ENCODE measurements around the gene ZNF99.
"Not testable (repeated sequence)": the region's sequence is repeated elsewhere in the genome, so short reads cannot be mapped to it uniquely, and the experiment has no call there.

ZNF99 gene

GRCh38 chr19:22783651-22784410 lies at the start of gene ZNF99:
Gene ZNF99, minus strand, starts transcription at chr19:22784151. Its CDS starts 135 bp downstream, at chr19:22784016.
- FAIRE-seq: no peak
- peak; percentile 15 for DNase-seq (ENCODE audit: insufficient read length, low spot score)

- no peak for FAIRE-seq
- no peak for DNase-seq (ENCODE audit: insufficient read length, low spot score)
These were observed 48.2 kb upstream of the ZNF99 start, which contains the start of gene ZNF723 for GRCh38 chr19:22832031-22832762. Gene ZNF723, plus strand, starts transcription at chr19:22832291. Its CDS starts 89 bp downstream, at chr19:22832380.

GRCh38 chr19:22831211-22831610 lies 47.3 kb upstream of the ZNF99 start:
- DNase-seq (ENCODE audit: insufficient read length, low spot score) (no peak), FAIRE-seq (no peak)

- DNase-seq (ENCODE audit: insufficient read length, low spot score) (no peak), FAIRE-seq (no peak)
These were observed 30.2 kb upstream of the ZNF99 start for GRCh38 chr19:22814124-22814523.

- FAIRE-seq (no peak), DNase-seq (ENCODE audit: insufficient read length, low spot score) (no peak)
These were observed 23.3 kb upstream of the ZNF99 start for GRCh38 chr19:22807061-22807835.

GRCh38 chr19:22806418-22806817 lies 22.5 kb upstream of the ZNF99 start:
- FAIRE-seq (no peak), DNase-seq (ENCODE audit: insufficient read length, low spot score) (no peak)

- FAIRE-seq: no peak
- DNase-seq (ENCODE audit: insufficient read length, low spot score): no peak
These were observed 13.1 kb upstream of the ZNF99 start for GRCh38 chr19:22797040-22797439.

- DNase-seq (ENCODE audit: insufficient read length, low spot score); FAIRE-seq: not testable (repeated sequence)
These were observed 8.9 kb upstream of the ZNF99 start for GRCh38 chr19:22792863-22793262.

GRCh38 chr19:22735911-22736645 lies 47.9 kb downstream of the ZNF99 start:
- FAIRE-seq (no peak), DNase-seq (ENCODE audit: insufficient read length, low spot score) (no peak)

GRCh38 chr19:22733691-22734090 lies 50.3 kb downstream of the ZNF99 start:
- no peak for FAIRE-seq
- no peak for DNase-seq (ENCODE audit: insufficient read length, low spot score)

GRCh38 chr19:22728214-22728613 lies 55.7 kb downstream of the ZNF99 start:
- FAIRE-seq; DNase-seq (ENCODE audit: insufficient read length, low spot score): not testable (repeated sequence)

- FAIRE-seq; DNase-seq (ENCODE audit: insufficient read length, low spot score): not testable (repeated sequence)
These were observed 62.4 kb downstream of the ZNF99 start for GRCh38 chr19:22721533-22721932.

GRCh38 chr19:22708983-22709382 lies 75.0 kb downstream of the ZNF99 start:
- DNase-seq (ENCODE audit: insufficient read length, low spot score) (no peak), FAIRE-seq (no peak)

GRCh38 chr19:22703096-22703495 lies 80.9 kb downstream of the ZNF99 start:
- not testable (repeated sequence) for DNase-seq (ENCODE audit: insufficient read length, low spot score); FAIRE-seq

GRCh38 chr19:22702661-22703060 lies 81.3 kb downstream of the ZNF99 start:
- FAIRE-seq; DNase-seq (ENCODE audit: insufficient read length, low spot score): not testable (repeated sequence)
